Muscle of back (tissue), 11 donors: ENCODE results near the gene GPALPP1. TPM values are rescaled to one million over a fixed set of nuclear protein-coding genes. Genes with fewer than 3 reads are reported as not detected.
"Not testable (repeated sequence)": the region's sequence is repeated elsewhere in the genome, so short reads cannot be mapped to it uniquely, and the experiment has no call there.

Source experiments
- DNase-seq, 3 donors: peaks; one replicate each; pipeline versions ENCODE4 v3.0.0 to v3.0.0-alpha.2; 2013
- polyA plus RNA-seq, 10 donors: library from polyadenylated mRNA; unstranded; fragments of 120-200 nt; gene quantifications; one replicate each; pipeline ENCODE4 v1.2.1, GENCODE V29; 2013; ENCODE audit not compliant: insufficient read length in 10 of 10

The GPALPP1 gene
- polyA plus RNA-seq, 10 donors = 25.1 to 36.8 (median 29.6) TPM

GRCh38 chr13:45003417-45003816 is 14.1 kb downstream of the GPALPP1 start:
- DNase-seq = no peak

GRCh38 chr13:45004096-45004495 is 14.8 kb downstream of the GPALPP1 start:
- no peak for DNase-seq

GRCh38 chr13:45007225-45007624 is 17.9 kb downstream of the GPALPP1 start:
- no peak for DNase-seq

GRCh38 chr13:45007823-45008222 is 18.5 kb downstream of the GPALPP1 start:
- no peak for DNase-seq

GRCh38 chr13:45011198-45011597 is 21.9 kb downstream of the GPALPP1 start:
- no peak for DNase-seq

- DNase-seq = no peak
Observed at GRCh38 chr13:45015300-45015699, 26.0 kb downstream of the GPALPP1 start.

- DNase-seq = no peak
Observed at GRCh38 chr13:45016792-45017425, 27.6 kb downstream of the GPALPP1 start.

GRCh38 chr13:45019981-45020380 is 30.6 kb downstream of the GPALPP1 start:
- not testable (repeated sequence) for DNase-seq

- no peak for DNase-seq
Observed at GRCh38 chr13:45021250-45021649, 31.9 kb downstream of the GPALPP1 start.

GRCh38 chr13:45024847-45025246 is 35.5 kb downstream of the GPALPP1 start:
- no peak for DNase-seq

GRCh38 chr13:45034342-45034741 is 45.0 kb downstream of the GPALPP1 start:
- no peak for DNase-seq

- no peak for DNase-seq
Observed at GRCh38 chr13:45036206-45036605, 46.9 kb downstream of the GPALPP1 start.

- DNase-seq = no peak
Observed at GRCh38 chr13:45040173-45040572, 50.8 kb downstream of the GPALPP1 start.

- no peak for DNase-seq
Observed at GRCh38 chr13:45040622-45041021, 51.3 kb downstream of the GPALPP1 start.

GRCh38 chr13:45042539-45042938 is 53.2 kb downstream of the GPALPP1 start:
- no peak for DNase-seq

GRCh38 chr13:45046445-45046844 is 57.1 kb downstream of the GPALPP1 start:
- DNase-seq = no peak

- peak; percentile 60 to 84 (median 73) for DNase-seq
Observed at GRCh38 chr13:45047394-45048310, 58.3 kb downstream of the GPALPP1 start.

GRCh38 chr13:45048890-45049407 is 59.6 kb downstream of the GPALPP1 start:
- no peak for DNase-seq

- DNase-seq = no peak
Observed at GRCh38 chr13:45049478-45049877, 60.1 kb downstream of the GPALPP1 start.

- no peak for DNase-seq
Observed at GRCh38 chr13:45051315-45051714, 62.0 kb downstream of the GPALPP1 start.

GRCh38 chr13:45055198-45055901 is 66.0 kb downstream of the GPALPP1 start:
- DNase-seq = peak in 1 of 3 donors; percentile 78
